Psoas muscle (tissue), 8 donors: ENCODE results near the gene SPTBN1. TPM values are rescaled to one million over a fixed set of nuclear protein-coding genes. Genes with fewer than 3 reads are reported as not detected.
"Not testable (repeated sequence)": the region's sequence is repeated elsewhere in the genome, so short reads cannot be mapped to it uniquely, and the experiment has no call there.

ENCODE experiments used
- ATAC-seq, 4 donors: fragments of 200-7000 bp; cut with Tn5 transposase; one replicate each; pipeline ENCODE4 v1.9.1; 2020; ENCODE audit warnings: moderate library complexity in 3 of 4, mild to moderate bottlenecking in 2 of 4
- DNase-seq, 2 donors: peaks; one replicate each; pipeline ENCODE4 v3.0.0-alpha.2; 2020
- H3K27ac ChIP-seq: fragments of 200-600 bp; one replicate; pipeline ENCODE4 v1.8.0; 2022
- H3K27me3 ChIP-seq, 3 donors: fragments of 200-600 bp in 1 of 3; one replicate each; pipeline versions ENCODE4 v1.6.1 to v1.8.0; 2013 to 2022; ENCODE audit warnings: low read length in 2 of 3, mild to moderate bottlenecking in 2 of 3, moderate library complexity in 1 of 3; ENCODE audit not compliant: insufficient read depth in 3 of 3
- H3K36me3 ChIP-seq, 2 donors: fragments of 200-600 bp in 1 of 2; one replicate each; pipeline versions ENCODE4 v1.6.1 to v1.8.0; 2013 to 2022; ENCODE audit warnings: low read depth in 1 of 2, mild to moderate bottlenecking in 1 of 2, moderate library complexity in 1 of 2; ENCODE audit not compliant: insufficient read depth in 1 of 2
- H3K4me1 ChIP-seq: fragments of 200-600 bp; one replicate; pipeline ENCODE4 v1.8.0; 2022
- H3K4me3 ChIP-seq: fragments of 200-600 bp; one replicate; pipeline ENCODE4 v1.8.0; 2022; ENCODE audit warnings: mild to moderate bottlenecking
- H3K9me3 ChIP-seq: fragments of 200-600 bp; one replicate; pipeline ENCODE4 v1.8.0; 2022
- WGBS, 3 donors: extraction: QIAGEN DNeasy Blood & Tissue Kit; methylation state at CpG; one replicate each; pipeline versions ENCODE4 v1.1.6 to v1.1.7; 2013; 5-methylcytosine and 5-hydroxymethylcytosine counted together
- intact Hi-C, 2 donors: fragments of 100-400 bp; cut with DNase I; formaldehyde crosslinking; loops; one replicate each; pipeline versions ENCODE4 v1.11.0 to v1.14.2; 2022
- polyA plus RNA-seq, 3 donors: library from polyadenylated mRNA; stranded (reverse); fragments of 200-250 nt; gene quantifications; one replicate each; pipeline ENCODE4 v1.2.3, GENCODE V29; 2013
- total RNA-seq, 4 donors: library from RNA; stranded (reverse); fragmentation: NEBNext Ultra II Directional in 2 of 4; extraction: Animal tissue kit (Norgen Biotek cat#: 25700) in 2 of 4; gene quantifications; one replicate each; pipeline versions ENCODE4 v1.2.1 to v1.2.4, GENCODE V29; 2021 to 2023
- TF ChIP-seq, protein P1 (sequence below): fragments of 200-600 bp; IDR thresholded peaks from one replicate; pipeline ENCODE4 v1.8.0; 2022; ENCODE audit warnings: antibody characterized with exemption
- donor health status: healthy with polysubstance abuse.
- donor health status: DM: no; HTN: no; CAD: no; lungs with moderate emphysema.
- donor health status: Bipolar disorder and iron deficiency.
- donor health status: healthy.
- donor health status: DM: yes; HTN: yes; CAD: no.
- donor health status: DM: no; HTN: no; CAD: no.
- donor health status: DM: no; HTN: no; CAD: no.
- donor health status: DM: yes; HTN: yes; CAD: no.

SPTBN1 gene
- total and polyA plus RNA-seq, 7 donors: 22.9 to 180 (median 87.8) TPM

DNA sequence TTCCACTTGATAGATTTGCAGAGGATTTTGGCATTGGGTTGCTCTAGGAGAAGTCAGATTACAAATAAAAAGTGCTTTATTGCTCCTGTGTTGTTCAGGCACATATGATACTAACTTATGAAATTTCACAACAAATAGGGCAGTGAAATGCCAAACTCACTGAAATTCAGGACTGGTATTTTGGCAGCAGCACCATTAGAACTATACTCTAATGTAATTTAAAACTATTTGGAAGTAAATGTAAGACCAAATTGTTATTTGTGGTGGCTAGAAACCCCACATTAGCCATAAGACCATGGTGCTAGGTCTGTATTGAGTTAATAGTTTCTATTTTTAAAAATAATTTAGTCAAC is 57.2 kb downstream of the SPTBN1 start:
- Histone ChIP-seq H3K4me1 (peaks cover 50% of the 10 kb centered on the region), H3K4me3 (no peak overlapping the region), H3K27me3 (no peaks in the 10 kb centered on the region), H3K27ac (no peak overlapping the region), H3K36me3 (no peaks in the 10 kb centered on the region), H3K9me3 (no peaks in the 10 kb centered on the region)
- intact Hi-C loops: loop anchor here in 1 of 2 donors (10.0 kb wide), 1 partner anchor 409 kb away; no protein-coding TSS in a partner anchor
- ATAC-seq: no peak
- DNase-seq: no peak
- TF ChIP-seq, protein P1, sequence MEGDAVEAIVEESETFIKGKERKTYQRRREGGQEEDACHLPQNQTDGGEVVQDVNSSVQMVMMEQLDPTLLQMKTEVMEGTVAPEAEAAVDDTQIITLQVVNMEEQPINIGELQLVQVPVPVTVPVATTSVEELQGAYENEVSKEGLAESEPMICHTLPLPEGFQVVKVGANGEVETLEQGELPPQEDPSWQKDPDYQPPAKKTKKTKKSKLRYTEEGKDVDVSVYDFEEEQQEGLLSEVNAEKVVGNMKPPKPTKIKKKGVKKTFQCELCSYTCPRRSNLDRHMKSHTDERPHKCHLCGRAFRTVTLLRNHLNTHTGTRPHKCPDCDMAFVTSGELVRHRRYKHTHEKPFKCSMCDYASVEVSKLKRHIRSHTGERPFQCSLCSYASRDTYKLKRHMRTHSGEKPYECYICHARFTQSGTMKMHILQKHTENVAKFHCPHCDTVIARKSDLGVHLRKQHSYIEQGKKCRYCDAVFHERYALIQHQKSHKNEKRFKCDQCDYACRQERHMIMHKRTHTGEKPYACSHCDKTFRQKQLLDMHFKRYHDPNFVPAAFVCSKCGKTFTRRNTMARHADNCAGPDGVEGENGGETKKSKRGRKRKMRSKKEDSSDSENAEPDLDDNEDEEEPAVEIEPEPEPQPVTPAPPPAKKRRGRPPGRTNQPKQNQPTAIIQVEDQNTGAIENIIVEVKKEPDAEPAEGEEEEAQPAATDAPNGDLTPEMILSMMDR: no peak

DNA sequence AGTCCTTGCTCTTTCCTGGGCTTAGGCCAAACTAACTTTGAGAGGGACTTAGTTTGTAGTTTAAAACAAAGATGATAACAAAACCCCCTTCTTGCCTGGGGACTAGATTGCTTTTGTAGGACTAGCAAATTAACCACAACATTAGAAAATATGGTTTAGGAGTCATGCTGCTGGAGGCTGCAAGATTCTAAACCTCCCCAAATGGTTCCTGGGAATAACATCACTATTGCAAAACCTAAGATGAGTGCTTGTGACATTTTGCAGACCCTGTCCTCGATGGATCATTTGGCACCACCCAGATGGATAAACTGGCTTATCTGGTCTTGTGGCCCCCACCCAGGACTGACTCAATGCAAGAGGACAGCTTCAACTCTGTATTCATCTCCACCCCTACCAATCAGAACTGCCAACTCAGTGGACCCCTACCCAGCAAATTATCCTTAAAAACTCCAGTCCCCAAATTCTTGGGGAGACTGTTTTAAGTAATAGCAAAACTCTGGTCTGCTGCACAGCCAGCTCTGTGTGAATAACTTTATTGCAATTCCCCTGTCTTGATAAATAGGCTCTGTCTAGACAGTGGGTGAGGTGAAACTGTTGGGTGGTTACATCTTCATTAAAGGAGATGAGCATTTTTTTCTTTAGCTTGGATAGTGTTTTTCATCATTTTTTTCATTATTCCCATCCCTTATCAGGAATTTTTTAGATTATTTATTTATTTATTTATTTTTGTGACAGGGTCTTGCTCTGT is 58.9 kb downstream of the SPTBN1 start:
- peaks cover 46% of the 10 kb centered on the region for H3K4me1 ChIP-seq
- TF ChIP-seq, protein P1: no peak
- H3K4me3 ChIP-seq: no peak overlapping the region
- WGBS, 3 donors: 22 to 50% (median 38%) methylated on average over 1 of the region's 1 CpG
- no peaks in the 10 kb centered on the region for H3K36me3 ChIP-seq
- intact Hi-C loops: loop anchor here in 1 of 2 donors (10.0 kb wide), 1 partner anchor 410 kb away; no protein-coding TSS in a partner anchor
- H3K27me3 ChIP-seq: no peaks in the 10 kb centered on the region
- ATAC-seq (no peak), DNase-seq (no peak)
- H3K9me3 ChIP-seq: no peaks in the 10 kb centered on the region
- no peak overlapping the region for H3K27ac ChIP-seq

DNA sequence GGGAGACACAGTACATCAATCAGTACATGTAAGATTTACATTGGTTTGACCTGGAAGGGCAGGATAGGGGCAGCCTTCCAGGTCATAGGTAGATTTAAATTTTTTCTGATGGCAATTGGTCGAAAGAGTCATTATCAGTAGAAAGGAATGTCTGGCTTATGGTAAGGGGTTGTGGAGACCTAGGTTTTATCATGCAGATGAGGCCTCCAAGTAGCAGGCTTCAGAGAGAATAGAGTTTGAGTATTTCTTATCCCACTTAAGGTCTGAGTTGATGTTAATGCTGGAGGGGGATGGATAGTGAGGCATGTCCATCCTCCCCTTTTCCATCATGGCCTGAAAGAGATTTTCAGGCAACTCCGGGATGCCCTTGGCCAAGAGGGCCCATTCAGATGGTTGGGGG is 60.7 kb downstream of the SPTBN1 start:
- Histone ChIP-seq H3K27me3 (no peaks in the 10 kb centered on the region), H3K4me1 (peaks cover 35% of the 10 kb centered on the region), H3K36me3 (no peaks in the 10 kb centered on the region), H3K27ac (no peak overlapping the region), H3K9me3 (no peaks in the 10 kb centered on the region), H3K4me3 (no peak overlapping the region)
- 86 to 91% (median 91%) methylated on average over 2 of the region's 2 CpGs for WGBS, 3 donors
- intact Hi-C loops: loop anchor here in 1 of 2 donors (10.0 kb wide), 1 partner anchor 412 kb away; no protein-coding TSS in a partner anchor
- TF ChIP-seq, protein P1: no peak
- no peak for ATAC-seq
- no peak for DNase-seq

DNA sequence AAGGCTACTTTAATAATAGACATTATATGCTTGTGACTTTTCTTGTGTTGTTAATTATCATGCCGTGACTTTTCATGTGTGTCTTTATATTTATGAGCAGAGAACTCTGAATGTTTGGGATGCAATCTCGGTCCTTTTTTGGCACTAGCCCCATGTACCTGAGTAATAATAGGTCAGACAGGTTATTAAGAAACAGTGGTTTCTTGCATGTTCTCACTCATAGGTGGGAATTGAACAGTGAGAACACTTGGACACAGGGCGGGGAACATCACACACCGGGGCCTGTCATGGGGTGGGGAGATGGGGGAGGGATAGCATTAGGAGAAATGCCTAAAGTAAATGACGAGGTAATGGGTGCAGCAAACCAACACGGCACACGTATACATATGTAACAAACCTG is 61.9 kb downstream of the SPTBN1 start:
- intact Hi-C loops: loop anchor here in 1 of 2 donors (10.0 kb wide), 1 partner anchor 413 kb away; no protein-coding TSS in a partner anchor
- not testable (repeated sequence) for H3K27me3 ChIP-seq, ATAC-seq, H3K4me3 ChIP-seq, H3K36me3 ChIP-seq, DNase-seq, H3K27ac ChIP-seq, H3K9me3 ChIP-seq
- 75 to 85% (median 84%) methylated on average over 7 of the region's 7 CpGs for WGBS, 3 donors
- H3K4me1 ChIP-seq: peaks cover 23% of the 10 kb centered on the region

DNA sequence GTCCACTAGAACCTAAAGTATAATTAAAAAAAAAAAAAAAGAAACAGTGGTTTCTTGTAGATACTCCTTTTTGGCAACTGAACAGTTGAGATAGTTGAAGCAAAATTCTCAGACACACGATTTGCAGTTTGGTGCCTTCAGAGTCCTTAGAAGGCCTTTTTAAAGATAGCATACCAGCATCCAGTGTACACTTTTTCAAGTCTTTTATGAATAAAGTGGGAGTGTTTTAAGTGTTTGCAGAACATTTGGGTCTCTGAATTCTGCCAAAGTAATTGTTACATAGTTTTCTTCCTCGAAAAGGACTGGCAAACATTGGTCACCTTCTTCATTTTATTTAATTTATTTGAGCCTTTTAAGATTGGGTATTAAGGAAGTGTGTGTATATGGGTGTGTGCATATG is 62.3 kb downstream of the SPTBN1 start:
- Histone ChIP-seq H3K27ac (no peak overlapping the region), H3K9me3 (no peaks in the 10 kb centered on the region), H3K36me3 (no peaks in the 10 kb centered on the region), H3K4me1 (peaks cover 19% of the 10 kb centered on the region), H3K4me3 (no peak overlapping the region), H3K27me3 (no peaks in the 10 kb centered on the region)
- no peak for DNase-seq
- intact Hi-C loops: loop anchor here in 1 of 2 donors (10.0 kb wide), 1 partner anchor 414 kb away; no protein-coding TSS in a partner anchor
- WGBS, 3 donors: 30 to 58% (median 35%) methylated on average over 2 of the region's 2 CpGs
- TF ChIP-seq, protein P1: no peak
- no peak for ATAC-seq
